Activated CD8-positive, alpha-beta T cell treated with anti-CD3 and anti-CD28 coated beads for 36 hours (primary cell): Measurements from ENCODE around the gene DICER1. TPM values are rescaled to one million over a fixed set of nuclear protein-coding genes. Genes with fewer than 3 reads are reported as not detected.

Source experiments
- ATAC-seq: fragments of 200-7000 bp; cut with Tn5 transposase; one replicate; pipeline ENCODE4 v1.10.0; 2021; ENCODE audit warnings: mild to moderate bottlenecking, moderate library complexity
- CTCF ChIA-PET: fragments of 350-600 bp; sonication (Branson Sonifier 250); formaldehyde crosslinking; loops from one replicate; lab custom pipeline; 2021; ENCODE audit warnings: antibody characterized with exemption; lab: Charles Lee
- POLR2A ChIA-PET: fragments of 350-600 bp; sonication (Branson Sonifier 250); formaldehyde crosslinking; loops from one replicate; lab custom pipeline; 2021; ENCODE audit warnings: antibody characterized with exemption; lab: Charles Lee
- DNase-seq: peaks from one replicate; pipeline ENCODE4 v3.0.0-alpha.2; 2020
- H3K27ac Mint-ChIP-seq: one replicate; pipeline ENCODE4 v1.8.0; 2021; ENCODE audit warnings: mild to moderate bottlenecking, mixed read lengths
- H3K27me3 Mint-ChIP-seq: one replicate; pipeline ENCODE4 v1.8.0; 2021; ENCODE audit warnings: mixed read lengths
- H3K36me3 Mint-ChIP-seq: one replicate; pipeline ENCODE4 v1.8.0; 2021; ENCODE audit warnings: low read depth, mixed read lengths
- H3K4me1 Mint-ChIP-seq: one replicate; pipeline ENCODE4 v1.8.0; 2021; ENCODE audit warnings: low read depth, mixed read lengths
- H3K4me3 Mint-ChIP-seq: one replicate; pipeline ENCODE4 v1.8.0; 2021; ENCODE audit warnings: mild to moderate bottlenecking, moderate library complexity, mixed read lengths
- H3K9me3 Mint-ChIP-seq: one replicate; pipeline ENCODE4 v1.8.0; 2021; ENCODE audit warnings: mixed read lengths
- intact Hi-C: fragments of 100-400 bp; cut with micrococcal nuclease; formaldehyde crosslinking; loops from one replicate; pipeline ENCODE4 v1.10.0; 2022
- total RNA-seq, 2 experiments: library from RNA; stranded (reverse); gene quantifications; one replicate each; pipeline ENCODE4 v1.2.3, GENCODE V29; 2021
- TF ChIP-seq, protein P1 (sequence below): fragments of 200-600 bp; IDR thresholded peaks from one replicate; pipeline ENCODE4 v1.8.0; 2022; ENCODE audit warnings: antibody characterized with exemption, mild to moderate bottlenecking

DICER1 gene
- total RNA-seq, 2 experiments from 2014 or later, result 45.3 to 50.3 TPM

- no peak for DNase-seq
- CTCF ChIA-PET, result interaction anchor here (1.4 to 4.2 kb wide), 3 partner anchors 10 to 15 kb away, joined by 5 to 13 read pairs (median 12); no protein-coding TSS in a partner anchor
- no peaks in the 10 kb centered on the region for H3K9me3 Mint-ChIP-seq
- POLR2A ChIA-PET, result no interaction called here
- TF ChIP-seq, protein P1, sequence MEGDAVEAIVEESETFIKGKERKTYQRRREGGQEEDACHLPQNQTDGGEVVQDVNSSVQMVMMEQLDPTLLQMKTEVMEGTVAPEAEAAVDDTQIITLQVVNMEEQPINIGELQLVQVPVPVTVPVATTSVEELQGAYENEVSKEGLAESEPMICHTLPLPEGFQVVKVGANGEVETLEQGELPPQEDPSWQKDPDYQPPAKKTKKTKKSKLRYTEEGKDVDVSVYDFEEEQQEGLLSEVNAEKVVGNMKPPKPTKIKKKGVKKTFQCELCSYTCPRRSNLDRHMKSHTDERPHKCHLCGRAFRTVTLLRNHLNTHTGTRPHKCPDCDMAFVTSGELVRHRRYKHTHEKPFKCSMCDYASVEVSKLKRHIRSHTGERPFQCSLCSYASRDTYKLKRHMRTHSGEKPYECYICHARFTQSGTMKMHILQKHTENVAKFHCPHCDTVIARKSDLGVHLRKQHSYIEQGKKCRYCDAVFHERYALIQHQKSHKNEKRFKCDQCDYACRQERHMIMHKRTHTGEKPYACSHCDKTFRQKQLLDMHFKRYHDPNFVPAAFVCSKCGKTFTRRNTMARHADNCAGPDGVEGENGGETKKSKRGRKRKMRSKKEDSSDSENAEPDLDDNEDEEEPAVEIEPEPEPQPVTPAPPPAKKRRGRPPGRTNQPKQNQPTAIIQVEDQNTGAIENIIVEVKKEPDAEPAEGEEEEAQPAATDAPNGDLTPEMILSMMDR, result no peak
- intact Hi-C loops, result no loop called here
- no peak for ATAC-seq
- peaks cover 42% of the 10 kb centered on the region for H3K36me3 Mint-ChIP-seq
- H3K4me3 Mint-ChIP-seq, result no peak overlapping the region
- no peak overlapping the region for H3K27ac Mint-ChIP-seq
- peaks cover 15% of the 10 kb centered on the region for H3K4me1 Mint-ChIP-seq
- no peaks in the 10 kb centered on the region for H3K27me3 Mint-ChIP-seq
These were observed 54.7 kb downstream of the DICER1 start for GRCh38 chr14:95102680-95103044.

DNA sequence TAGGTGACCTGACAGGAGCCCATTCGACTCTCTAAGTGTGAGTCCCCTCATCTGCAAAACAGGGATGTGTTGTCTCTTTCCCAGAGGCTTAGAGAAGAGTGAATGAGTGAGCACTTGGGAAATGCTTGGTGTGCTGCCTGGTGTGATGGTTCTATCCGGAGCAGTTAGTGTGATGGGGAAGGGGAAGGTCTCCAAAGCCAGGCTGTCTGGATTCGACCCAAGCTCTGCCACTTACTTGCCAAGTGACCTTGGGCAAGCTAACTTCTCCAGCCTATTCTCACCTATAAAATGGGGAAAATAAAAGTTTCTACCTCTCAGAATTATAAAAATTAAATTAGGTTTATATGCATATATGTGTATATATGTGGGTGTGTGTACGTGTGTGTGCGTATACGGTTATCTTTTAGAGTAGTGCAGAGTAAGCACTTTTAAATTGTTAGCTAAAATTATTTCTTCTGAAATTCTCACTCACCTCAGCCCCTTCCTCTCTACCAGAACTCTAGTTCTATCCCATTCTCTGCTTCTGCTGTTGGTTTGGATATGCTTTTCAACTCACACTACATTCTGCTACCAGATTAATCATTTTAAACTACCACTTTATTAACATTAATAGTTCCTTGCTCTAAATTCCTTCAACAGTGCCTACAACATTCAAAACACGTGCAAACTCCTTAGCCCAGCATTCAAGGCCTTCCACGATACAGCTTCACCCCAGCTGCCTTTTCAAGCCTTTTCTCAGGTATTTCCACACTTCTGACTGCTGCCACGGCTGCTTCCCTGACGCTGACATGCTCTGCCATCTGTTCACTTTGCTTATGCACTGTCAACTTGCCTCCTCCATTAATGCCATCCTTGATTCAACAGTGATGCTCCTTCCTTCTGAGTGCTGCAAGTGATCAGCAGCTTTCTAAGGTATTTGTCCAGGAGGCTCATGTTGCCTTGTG, 55.3 kb downstream of the DICER1 start:
- Mint-ChIP-seq H3K9me3 (no peaks in the 10 kb centered on the region), H3K36me3 (peaks cover 38% of the 10 kb centered on the region), H3K4me3 (no peak overlapping the region), H3K27me3 (no peaks in the 10 kb centered on the region), H3K27ac (no peak overlapping the region), H3K4me1 (peaks cover 15% of the 10 kb centered on the region)
- no peak for DNase-seq
- intact Hi-C loops, result no loop called here
- ChIA-PET POLR2A (interaction anchor here (0.8 kb wide), 1 partner anchor 14 kb away, joined by 3 read pairs; no protein-coding TSS in a partner anchor), CTCF (interaction anchor here (1.2 to 4.2 kb wide), 4 partner anchors 9 to 198 kb away, joined by 3 to 13 read pairs (median 8); no protein-coding TSS in a partner anchor)
- no peak for ATAC-seq
- TF ChIP-seq, protein P1, result no peak

DNA sequence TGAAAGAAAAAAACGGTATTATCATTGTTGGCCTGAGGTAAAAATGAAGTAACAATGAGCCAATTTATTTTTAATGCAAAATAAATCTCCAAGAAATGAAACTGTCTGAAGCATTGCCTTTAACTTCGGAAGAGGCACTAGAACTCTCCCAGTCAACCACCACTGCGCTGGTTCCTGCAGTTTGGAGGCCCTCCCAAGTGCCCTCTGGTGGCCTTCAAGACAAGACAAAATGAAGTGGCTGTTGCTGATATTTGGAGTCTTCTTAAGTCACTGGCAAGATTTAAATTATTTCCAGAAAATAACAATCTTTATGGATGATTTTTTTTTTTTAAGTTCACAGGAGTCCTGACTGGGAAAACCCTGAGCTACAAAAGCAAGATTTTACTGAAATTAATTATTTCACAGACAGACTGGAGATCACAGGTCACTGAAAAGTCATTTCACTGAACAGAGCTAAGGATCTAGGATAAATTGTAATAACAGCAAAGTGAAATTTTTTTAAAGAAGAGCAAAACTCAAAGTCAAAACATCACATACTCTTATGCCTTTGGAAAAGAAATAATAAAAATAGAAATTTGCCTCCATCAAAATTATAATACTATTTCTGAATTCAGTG, 58.2 kb downstream of the DICER1 start:
- H3K9me3 Mint-ChIP-seq, result no peaks in the 10 kb centered on the region
- H3K27me3 Mint-ChIP-seq, result no peaks in the 10 kb centered on the region
- H3K4me3 Mint-ChIP-seq, result no peak overlapping the region
- H3K4me1 Mint-ChIP-seq, result peaks cover 15% of the 10 kb centered on the region
- POLR2A ChIA-PET, result no interaction called here
- DNase-seq, result peak; percentile 53
- peak; percentile 61 for ATAC-seq
- CTCF ChIA-PET, result interaction anchor here (4.2 kb wide), 1 partner anchor 18 kb away, joined by 13 read pairs; no protein-coding TSS in a partner anchor
- no peak overlapping the region for H3K27ac Mint-ChIP-seq
- H3K36me3 Mint-ChIP-seq, result peaks cover 38% of the 10 kb centered on the region
- TF ChIP-seq, protein P1, result peak; percentile 69
- intact Hi-C loops, result loop anchor here (10.0 kb wide), 1 partner anchor 404 kb away; no protein-coding TSS in a partner anchor

- POLR2A ChIA-PET, result no interaction called here
- no peaks in the 10 kb centered on the region for H3K27me3 Mint-ChIP-seq
- H3K9me3 Mint-ChIP-seq, result no peaks in the 10 kb centered on the region
- no peak overlapping the region for H3K4me3 Mint-ChIP-seq
- ATAC-seq (no peak), DNase-seq (no peak)
- TF ChIP-seq, protein P1, result no peak
- peaks cover 13% of the 10 kb centered on the region for H3K4me1 Mint-ChIP-seq
- H3K36me3 Mint-ChIP-seq, result peaks cover 31% of the 10 kb centered on the region
- CTCF ChIA-PET, result interaction anchor here (1.0 to 1.6 kb wide), 3 partner anchors 20 to 408 kb away, joined by 3 to 4 read pairs (median 4); no protein-coding TSS in a partner anchor
- peak overlapping the region; percentile 36 for H3K27ac Mint-ChIP-seq
- intact Hi-C loops, result loop anchor here (10.0 kb wide), 1 partner anchor 403 kb away; no protein-coding TSS in a partner anchor
These were observed 59.9 kb downstream of the DICER1 start for GRCh38 chr14:95097385-95097784.
